Stomach (tissue), 9 donors: Measurements from ENCODE around the gene SNX33. TPM values are rescaled to one million over a fixed set of nuclear protein-coding genes. Genes with fewer than 3 reads are reported as not detected.

ENCODE experiments used
- DNase-seq, 2 donors: peaks; one replicate each; pipeline versions ENCODE4 v3.0.0 to v3.0.0-alpha.2; 2013 to 2019
- H3K27ac ChIP-seq, 5 donors: fragments of 200-600 bp in 4 of 5; sonication (generic) in 4 of 5; one replicate each; pipeline ENCODE4 v1.5.1; 2013 to 2019; ENCODE audit warnings: mild to moderate bottlenecking in 1 of 5, moderate library complexity in 1 of 5
- H3K27me3 ChIP-seq, 3 donors: fragments of 200-600 bp; sonication (generic); one replicate each; pipeline ENCODE4 v1.5.1; 2017 to 2019; ENCODE audit warnings: mixed run types in 1 of 3
- H3K36me3 ChIP-seq, 4 donors: fragments of 200-600 bp; sonication (generic); 1 replicate in 3 of 4; 2 replicates in 1 of 4; pipeline ENCODE4 v1.5.1; 2016 to 2019
- H3K4me1 ChIP-seq, 4 donors: fragments of 200-600 bp; sonication (generic); one replicate each; pipeline ENCODE4 v1.5.1; 2016 to 2019
- H3K4me3 ChIP-seq, 4 donors: fragments of 200-600 bp; sonication (generic) in 3 of 4; one replicate each; pipeline ENCODE4 v1.5.1; 2016 to 2019; ENCODE audit warnings: mild to moderate bottlenecking in 1 of 4
- H3K9me3 ChIP-seq, 4 donors: fragments of 200-600 bp; sonication (generic); one replicate each; pipeline ENCODE4 v1.5.1; 2016 to 2019
- EP300 ChIP-seq: sonication (generic); formaldehyde crosslinking; IDR thresholded peaks from one replicate; pipeline ENCODE4 v1.6.1; 2017; ENCODE audit warnings: antibody characterized with exemption
- POLR2A ChIP-seq, 4 donors: fragments of 450-650 bp; IDR thresholded peaks; one replicate each; pipeline ENCODE4 v1.6.1; 2016; ENCODE audit warnings: antibody characterized with exemption in 4 of 4, control low read depth in 2 of 4, mild to moderate bottlenecking in 1 of 4, moderate library complexity in 1 of 4
- POLR2AphosphoS5 ChIP-seq, 3 donors: sonication (generic); formaldehyde crosslinking; IDR thresholded peaks; one replicate each; pipeline ENCODE4 v1.6.1; 2016; ENCODE audit warnings: antibody characterized with exemption in 3 of 3
- WGBS, 5 donors: extraction: QIAGEN DNeasy Blood & Tissue Kit in 3 of 5; methylation state at CpG; one replicate each; pipeline versions ENCODE4 v1.1.5 to v1.1.7; 2013 to 2018; 5-methylcytosine and 5-hydroxymethylcytosine counted together
- intact Hi-C: fragments of 100-400 bp; cut with DNase I; formaldehyde crosslinking; loops from one replicate; pipeline ENCODE4 v1.15.1; 2023; ENCODE audit warnings: low total_unique reads
- polyA plus RNA-seq, 3 donors: library from polyadenylated mRNA; stranded (reverse); fragments of 200-250 nt; gene quantifications; one replicate each; pipeline ENCODE4 v1.2.3, GENCODE V29; 2013
- total RNA-seq, 5 donors: library from RNA; depleted of rRNA; stranded (reverse); fragments of >200 nt; gene quantifications; one replicate each; pipeline versions ENCODE4 v1.1.0 to v1.2.3, GENCODE V29; 2014 to 2016
- TF ChIP-seq, protein P1 (sequence below), 7 experiments: fragments of 450-650 bp in 4 of 7; fragments of 200-600 bp in 3 of 7; sonication (generic) in 3 of 7; IDR thresholded peaks; one replicate each; pipeline ENCODE4 v1.5.1; 2016 to 2019; ENCODE audit warnings: antibody characterized with exemption in 7 of 7, control low read depth in 2 of 7, mild to moderate bottlenecking in 1 of 7
- donor health status: healthy with polysubstance abuse.
- donor health status: Bipolar disorder and iron deficiency.
- donor health status: healthy.

The SNX33 gene
- total and polyA plus RNA-seq, 8 donors = 11.0 to 36.8 (median 16.1) TPM

DNA sequence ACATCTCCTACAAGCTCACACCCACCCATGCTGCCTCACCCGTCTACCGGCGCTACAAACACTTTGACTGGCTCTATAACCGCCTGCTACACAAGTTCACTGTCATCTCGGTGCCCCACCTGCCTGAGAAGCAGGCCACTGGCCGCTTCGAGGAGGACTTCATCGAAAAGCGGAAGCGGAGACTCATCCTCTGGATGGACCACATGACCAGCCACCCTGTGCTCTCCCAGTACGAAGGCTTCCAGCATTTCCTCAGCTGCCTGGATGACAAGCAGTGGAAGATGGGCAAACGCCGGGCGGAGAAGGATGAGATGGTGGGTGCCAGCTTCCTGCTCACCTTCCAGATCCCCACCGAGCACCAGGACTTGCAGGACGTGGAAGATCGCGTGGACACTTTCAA, 2.1 kb downstream of the SNX33 start:
- Histone ChIP-seq H3K27me3 (no peaks in the 10 kb centered on the region), H3K36me3 (peaks cover 2 to 32% (median 14%) of the 10 kb centered on the region in 4 donors), H3K4me1 (peaks cover 70 to 79% (median 76%) of the 10 kb centered on the region in 4 donors), H3K4me3 (peak overlapping the region; percentile 37 to 83 (median 72)), H3K9me3 (no peaks in the 10 kb centered on the region), H3K27ac (peak overlapping the region in 3 of 5 donors; percentile 93 to 97 (median 97))
- WGBS, 5 donors = 89 to 93% (median 92%) methylated on average over 18 of the region's 18 CpGs
- TF ChIP-seq POLR2A (IDR thresholded peaks at IDR 0.05) (no peak), EP300 (no peak), POLR2AphosphoS5 (IDR thresholded peaks at IDR 0.05) (no peak)
- TF ChIP-seq, protein P1, sequence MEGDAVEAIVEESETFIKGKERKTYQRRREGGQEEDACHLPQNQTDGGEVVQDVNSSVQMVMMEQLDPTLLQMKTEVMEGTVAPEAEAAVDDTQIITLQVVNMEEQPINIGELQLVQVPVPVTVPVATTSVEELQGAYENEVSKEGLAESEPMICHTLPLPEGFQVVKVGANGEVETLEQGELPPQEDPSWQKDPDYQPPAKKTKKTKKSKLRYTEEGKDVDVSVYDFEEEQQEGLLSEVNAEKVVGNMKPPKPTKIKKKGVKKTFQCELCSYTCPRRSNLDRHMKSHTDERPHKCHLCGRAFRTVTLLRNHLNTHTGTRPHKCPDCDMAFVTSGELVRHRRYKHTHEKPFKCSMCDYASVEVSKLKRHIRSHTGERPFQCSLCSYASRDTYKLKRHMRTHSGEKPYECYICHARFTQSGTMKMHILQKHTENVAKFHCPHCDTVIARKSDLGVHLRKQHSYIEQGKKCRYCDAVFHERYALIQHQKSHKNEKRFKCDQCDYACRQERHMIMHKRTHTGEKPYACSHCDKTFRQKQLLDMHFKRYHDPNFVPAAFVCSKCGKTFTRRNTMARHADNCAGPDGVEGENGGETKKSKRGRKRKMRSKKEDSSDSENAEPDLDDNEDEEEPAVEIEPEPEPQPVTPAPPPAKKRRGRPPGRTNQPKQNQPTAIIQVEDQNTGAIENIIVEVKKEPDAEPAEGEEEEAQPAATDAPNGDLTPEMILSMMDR (IDR thresholded peaks at IDR 0.05) = no peak
- no peak for DNase-seq
- intact Hi-C loops = no loop called here

DNA sequence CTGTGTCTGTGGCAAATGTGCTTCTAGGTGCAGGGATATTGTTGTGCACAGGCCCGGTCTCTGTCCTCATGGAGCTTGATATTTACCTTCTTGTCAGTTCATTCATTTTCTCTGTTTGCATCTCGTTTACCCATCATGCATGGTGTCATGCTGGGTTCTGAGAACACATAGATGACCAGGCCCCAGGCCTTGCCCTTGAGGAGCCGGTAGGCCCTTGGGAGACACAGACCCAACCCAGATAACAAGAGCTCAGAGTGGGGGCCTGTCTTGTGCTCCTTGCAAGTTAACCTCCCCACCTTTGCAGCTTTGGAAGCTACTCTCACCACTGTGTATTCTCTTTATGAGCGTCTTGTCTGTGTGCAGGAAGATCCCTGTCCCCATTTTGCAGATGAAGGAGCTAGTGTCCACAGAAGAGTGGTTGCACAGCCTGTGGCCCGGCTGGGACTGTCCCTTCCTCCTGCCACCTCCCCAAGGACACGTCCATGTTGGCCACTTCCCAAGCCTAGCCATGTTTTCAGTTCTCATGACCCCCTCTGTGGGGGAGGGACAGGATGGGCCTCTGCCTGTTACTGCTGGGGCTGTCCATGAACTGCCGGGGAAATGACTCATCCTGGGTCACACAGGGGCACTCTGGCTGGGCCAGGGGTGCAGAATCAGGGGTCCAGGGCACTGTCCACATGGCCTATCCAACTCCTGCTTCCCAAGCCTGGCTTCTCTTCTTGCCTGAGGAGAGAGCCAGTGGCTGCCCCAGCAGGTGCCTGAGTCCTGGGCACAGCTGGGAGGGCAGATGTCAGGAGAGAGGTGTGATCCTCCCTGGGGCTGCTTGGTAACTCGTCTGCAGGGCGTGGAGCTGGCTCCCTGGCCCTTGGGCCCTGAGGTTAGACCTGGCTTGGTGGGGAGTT, 3.4 kb downstream of the SNX33 start:
- Histone ChIP-seq H3K36me3 (peaks cover 2 to 39% (median 26%) of the 10 kb centered on the region in 4 donors), H3K27me3 (no peaks in the 10 kb centered on the region), H3K27ac (peak overlapping the region; percentile 7 to 97 (median 61)), H3K4me3 (peak overlapping the region; percentile 37 to 83 (median 72)), H3K9me3 (no peaks in the 10 kb centered on the region), H3K4me1 (peaks cover 72 to 87% (median 82%) of the 10 kb centered on the region in 4 donors)
- intact Hi-C loops = no loop called here
- peak; percentile 44 to 49 for DNase-seq
- TF ChIP-seq, protein P1 (IDR thresholded peaks at IDR 0.05) = no peak
- TF ChIP-seq POLR2A (IDR thresholded peaks at IDR 0.05) (no peak), EP300 (no peak), POLR2AphosphoS5 (IDR thresholded peaks at IDR 0.05) (peak in 1 of 3 donors; percentile 12)
- WGBS, 5 donors = 30 to 34% (median 32%) methylated on average over 4 to 9 of the region's 9 CpGs

DNA sequence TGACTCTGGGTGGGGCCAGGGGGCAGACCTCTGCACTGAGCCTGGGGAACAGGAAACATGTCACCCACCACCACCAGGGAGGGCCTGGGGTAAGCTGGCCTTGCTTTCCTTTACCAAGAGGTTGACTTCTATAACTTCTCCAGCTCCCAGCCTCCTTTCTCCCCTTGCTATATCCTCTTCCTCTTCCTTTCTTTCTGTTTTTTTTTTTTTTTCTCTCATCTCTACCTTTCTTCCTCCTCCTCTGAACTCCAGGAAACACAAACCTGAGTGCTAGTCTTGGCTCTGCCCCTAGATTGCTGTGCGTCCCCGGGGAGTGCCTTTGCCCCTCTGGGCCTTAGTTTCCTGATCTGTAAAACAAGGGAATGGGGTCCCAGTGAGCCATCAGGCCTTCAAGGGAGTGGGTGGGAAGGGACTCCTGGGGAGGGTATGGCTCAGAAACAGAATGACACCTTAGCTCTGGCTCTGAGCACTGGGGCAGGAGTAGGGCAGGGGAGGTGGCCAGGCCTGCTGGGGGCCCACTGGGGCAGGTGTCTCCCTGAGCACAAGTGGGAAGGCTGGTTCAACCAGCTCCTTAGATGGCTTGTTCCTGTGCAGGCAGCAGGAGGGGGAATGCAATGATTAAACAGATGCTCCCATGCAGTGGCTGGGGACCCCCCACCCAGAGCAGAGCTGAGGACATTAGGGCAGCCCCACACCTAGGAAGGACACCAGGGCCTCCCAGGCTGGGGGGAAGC, 4.3 kb downstream of the SNX33 start:
- peaks cover 7 to 48% (median 34%) of the 10 kb centered on the region in 4 donors for H3K36me3 ChIP-seq
- H3K27me3 ChIP-seq = no peaks in the 10 kb centered on the region
- intact Hi-C loops = no loop called here
- DNase-seq = peak in 1 of 2 donors; percentile 54
- no peaks in the 10 kb centered on the region for H3K9me3 ChIP-seq
- 25 to 53% (median 38%) methylated on average over 2 of the region's 2 CpGs for WGBS, 5 donors
- H3K27ac ChIP-seq = peak overlapping the region; percentile 7 to 97 (median 61)
- peaks cover 64 to 84% (median 78%) of the 10 kb centered on the region in 4 donors for H3K4me1 ChIP-seq
- TF ChIP-seq EP300 = no peak
- TF ChIP-seq, protein P1 (IDR thresholded peaks at IDR 0.05) = no peak
- TF ChIP-seq POLR2AphosphoS5 (IDR thresholded peaks at IDR 0.05) = no peak
- no peak for TF ChIP-seq POLR2A (IDR thresholded peaks at IDR 0.05)
- peak overlapping the region; percentile 37 to 83 (median 72) for H3K4me3 ChIP-seq

DNA sequence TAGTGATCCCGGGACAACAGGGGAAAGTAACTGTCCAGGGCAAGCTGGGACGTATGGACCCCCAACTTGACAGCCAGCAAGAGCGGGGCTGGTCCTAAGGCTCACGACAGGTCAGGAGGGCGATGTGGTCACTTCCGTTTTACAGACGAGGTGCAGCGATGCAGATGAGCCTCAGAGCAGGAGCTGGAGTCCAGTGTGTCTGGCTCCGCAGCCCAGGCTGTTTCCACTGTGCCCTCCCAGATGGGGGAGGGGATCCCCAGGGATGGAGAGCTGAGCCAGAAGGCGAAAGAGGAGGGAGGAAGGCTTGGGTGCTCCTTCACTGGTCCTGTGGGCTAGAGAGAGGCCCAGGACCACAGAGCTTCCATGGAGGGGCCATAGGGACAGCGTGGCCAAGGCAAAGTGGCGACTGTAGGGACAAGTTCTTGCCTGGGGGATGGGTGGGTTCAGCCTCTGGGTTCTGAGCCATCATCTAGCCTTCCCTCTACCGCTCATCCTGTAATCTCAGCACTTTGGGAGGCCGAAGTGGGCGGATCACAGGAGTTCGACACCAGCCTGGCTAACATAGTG, 5.7 kb downstream of the SNX33 start:
- intact Hi-C loops = no loop called here
- Histone ChIP-seq H3K27ac (peak overlapping the region in 3 of 5 donors; percentile 24 to 97 (median 66)), H3K36me3 (peaks cover 22 to 62% (median 49%) of the 10 kb centered on the region in 4 donors), H3K9me3 (no peaks in the 10 kb centered on the region), H3K27me3 (no peaks in the 10 kb centered on the region), H3K4me1 (peaks cover 64 to 87% (median 79%) of the 10 kb centered on the region in 4 donors), H3K4me3 (peak overlapping the region in 2 of 4 donors; percentile 66 to 79)
- no peak for TF ChIP-seq POLR2A (IDR thresholded peaks at IDR 0.05)
- no peak for TF ChIP-seq POLR2AphosphoS5 (IDR thresholded peaks at IDR 0.05)
- no peak for TF ChIP-seq EP300
- TF ChIP-seq, protein P1 (IDR thresholded peaks at IDR 0.05) = no peak
- DNase-seq = no peak
- WGBS, 5 donors = 81 to 89% (median 87%) methylated on average over 15 to 16 of the region's 16 CpGs
